IPS DF 6.9 (cell line): ENCODE data around the gene TIGIT.

Experiments used
- DNase-seq: peaks from one replicate; pipeline ENCODE4 v3.0.0-alpha.2; 2013; ENCODE audit warnings: low read depth, low spot score
- H3K27ac ChIP-seq: one replicate; pipeline ENCODE4 v1.5.1; 2013; ENCODE audit warnings: low read length, control low read depth
- H3K27me3 ChIP-seq: 2 replicates; pipeline ENCODE4 v1.6.1; 2013; ENCODE audit warnings: mild to moderate bottlenecking, low read length; ENCODE audit not compliant: control insufficient read depth, insufficient read depth
- H3K36me3 ChIP-seq: 2 replicates; pipeline ENCODE4 v1.6.1; 2013; ENCODE audit warnings: low read length; ENCODE audit not compliant: control insufficient read depth, insufficient read depth
- H3K4me1 ChIP-seq: 2 replicates; pipeline ENCODE4 v1.6.1; 2013; ENCODE audit warnings: low read length; ENCODE audit not compliant: control insufficient read depth, insufficient read depth
- H3K4me3 ChIP-seq: 2 replicates; pipeline ENCODE4 v1.5.1; 2013; ENCODE audit warnings: mild to moderate bottlenecking, low read length
- H3K9me3 ChIP-seq: 2 replicates; pipeline ENCODE4 v1.6.1; 2013; ENCODE audit warnings: low read length, inconsistent platforms; ENCODE audit not compliant: control insufficient read depth, insufficient read depth
- WGBS: extraction: QIAGEN DNeasy Blood & Tissue Kit; methylation state at CpG from one replicate; pipeline ENCODE4 v1.1.7; 2013; ENCODE audit warnings: mixed read lengths, missing lambda C conversion rate; ENCODE audit not compliant: insufficient read length, insufficient coverage; 5-methylcytosine and 5-hydroxymethylcytosine counted together

The TIGIT gene

GRCh38 chr3:114286266-114286665 is 7.6 kb upstream of the TIGIT start:
- no CpG with 5 or more reads among the region's 2 CpGs for WGBS
- H3K27ac ChIP-seq: no peak overlapping the region

GRCh38 chr3:114290911-114291901 is 2.6 kb upstream of the TIGIT start:
- DNase-seq: peak; percentile 91
- WGBS: no CpG with 5 or more reads among the region's 23 CpGs
- no peak overlapping the region for H3K4me3 ChIP-seq
- H3K27ac ChIP-seq: no peak overlapping the region
- H3K36me3 ChIP-seq: no peaks in the 10 kb centered on the region
- no peaks in the 10 kb centered on the region for H3K27me3 ChIP-seq
- H3K9me3 ChIP-seq: no peaks in the 10 kb centered on the region
- H3K4me1 ChIP-seq: 0 out of 2 replicates have a peak, but pooled peaks cover 4% of the 10 kb centered on the region

More at GRCh38 chr3:114286266-114286665, 7.6 kb upstream of the TIGIT start:
- H3K27me3 ChIP-seq: no peaks in the 10 kb centered on the region
- no peaks in the 10 kb centered on the region for H3K9me3 ChIP-seq
- H3K4me3 ChIP-seq: no peak overlapping the region
- H3K4me1 ChIP-seq: 0 out of 2 replicates have a peak, but pooled peaks cover 3% of the 10 kb centered on the region
- no peaks in the 10 kb centered on the region for H3K36me3 ChIP-seq
- DNase-seq: no peak

DNA sequence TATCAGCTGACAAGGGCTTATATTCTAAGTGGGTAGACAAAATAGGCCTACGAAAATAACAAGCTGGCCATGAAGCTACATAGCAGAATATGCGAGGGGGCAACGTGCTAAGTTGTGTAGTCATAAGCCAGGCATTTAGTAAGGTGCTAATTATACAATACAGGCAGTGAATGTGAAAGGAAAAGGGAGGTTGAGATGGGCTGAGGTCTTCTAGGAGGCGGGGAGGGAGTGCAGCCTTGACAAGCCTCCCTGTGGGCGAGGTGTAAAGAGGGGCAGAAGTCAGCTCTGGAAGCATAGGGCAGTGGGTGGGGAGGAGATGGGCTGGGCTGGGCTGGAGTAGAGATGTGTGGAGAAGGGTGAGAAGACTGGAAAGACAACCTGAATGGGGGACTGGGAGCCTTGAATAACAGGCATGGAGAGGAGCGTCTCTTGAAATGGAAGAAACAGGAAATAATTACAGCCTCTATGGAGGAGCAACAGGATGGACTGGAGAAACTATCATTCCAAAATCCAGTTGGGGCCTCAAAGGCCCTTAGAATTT is 1.2 kb downstream of the TIGIT start:
- no peaks in the 10 kb centered on the region for H3K27me3 ChIP-seq
- H3K4me1 ChIP-seq: 0 out of 2 replicates have a peak, but pooled peaks cover 4% of the 10 kb centered on the region
- H3K36me3 ChIP-seq: no peaks in the 10 kb centered on the region
- no peak overlapping the region for H3K27ac ChIP-seq
- no peak overlapping the region for H3K4me3 ChIP-seq
- H3K9me3 ChIP-seq: no peaks in the 10 kb centered on the region
- DNase-seq: no peak
- no CpG with 5 or more reads among the region's 6 CpGs for WGBS

- Histone ChIP-seq H3K9me3 (no peaks in the 10 kb centered on the region), H3K4me1 (0 out of 2 replicates have a peak, but pooled peaks cover 4% of the 10 kb centered on the region), H3K27ac (no peak overlapping the region), H3K4me3 (no peak overlapping the region), H3K36me3 (no peaks in the 10 kb centered on the region), H3K27me3 (no peaks in the 10 kb centered on the region)
- no CpG with 5 or more reads among the region's 2 CpGs for WGBS
- DNase-seq: no peak
These were observed 2.1 kb downstream of the TIGIT start for GRCh38 chr3:114295946-114296345.

DNA sequence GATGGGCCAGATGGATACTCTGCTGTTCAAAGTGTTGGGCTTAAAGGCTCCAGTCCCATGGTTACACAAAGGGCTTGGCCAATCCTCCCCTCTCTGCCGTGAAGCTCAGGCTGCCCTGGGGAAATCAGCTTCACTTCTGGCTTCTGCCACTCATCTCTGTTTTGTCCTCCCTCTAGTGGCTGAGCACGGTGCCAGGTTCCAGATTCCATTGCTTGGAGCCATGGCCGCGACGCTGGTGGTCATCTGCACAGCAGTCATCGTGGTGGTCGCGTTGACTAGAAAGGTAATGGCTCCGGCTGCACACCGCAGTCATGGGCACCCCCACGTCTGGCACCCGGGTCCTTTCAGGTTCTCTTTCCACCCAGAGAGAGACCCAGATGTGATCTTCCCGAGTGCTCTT is 5.6 kb downstream of the TIGIT start:
- peak; percentile 18 for DNase-seq
- no CpG with 5 or more reads among the region's 13 CpGs for WGBS
- no peak overlapping the region for H3K27ac ChIP-seq
- no peaks in the 10 kb centered on the region for H3K27me3 ChIP-seq
- no peaks in the 10 kb centered on the region for H3K36me3 ChIP-seq
- H3K4me1 ChIP-seq: no peaks in the 10 kb centered on the region
- H3K4me3 ChIP-seq: no peak overlapping the region
- H3K9me3 ChIP-seq: no peaks in the 10 kb centered on the region

GRCh38 chr3:114299941-114300624 is 6.3 kb downstream of the TIGIT start:
- Histone ChIP-seq H3K27ac (no peak overlapping the region), H3K9me3 (no peaks in the 10 kb centered on the region), H3K36me3 (no peaks in the 10 kb centered on the region), H3K4me3 (no peak overlapping the region), H3K27me3 (no peaks in the 10 kb centered on the region), H3K4me1 (no peaks in the 10 kb centered on the region)
- no CpG with 5 or more reads among the region's 5 CpGs for WGBS
- DNase-seq: no peak

GRCh38 chr3:114307222-114307830 is 13.5 kb downstream of the TIGIT start:
- H3K4me3 ChIP-seq: no peak overlapping the region
- H3K27me3 ChIP-seq: no peaks in the 10 kb centered on the region
- WGBS: no CpG with 5 or more reads among the region's 8 CpGs
- no peaks in the 10 kb centered on the region for H3K36me3 ChIP-seq
- H3K9me3 ChIP-seq: no peaks in the 10 kb centered on the region
- no peak overlapping the region for H3K27ac ChIP-seq
- no peak for DNase-seq
- no peaks in the 10 kb centered on the region for H3K4me1 ChIP-seq

- Histone ChIP-seq H3K27ac (no peak overlapping the region), H3K36me3 (no peaks in the 10 kb centered on the region), H3K4me3 (no peak overlapping the region), H3K27me3 (no peaks in the 10 kb centered on the region), H3K4me1 (no peaks in the 10 kb centered on the region), H3K9me3 (no peaks in the 10 kb centered on the region)
- no peak for DNase-seq
- WGBS: no CpG with 5 or more reads among the region's 3 CpGs
These were observed 14.0 kb downstream of the TIGIT start for GRCh38 chr3:114307832-114308231.

DNA sequence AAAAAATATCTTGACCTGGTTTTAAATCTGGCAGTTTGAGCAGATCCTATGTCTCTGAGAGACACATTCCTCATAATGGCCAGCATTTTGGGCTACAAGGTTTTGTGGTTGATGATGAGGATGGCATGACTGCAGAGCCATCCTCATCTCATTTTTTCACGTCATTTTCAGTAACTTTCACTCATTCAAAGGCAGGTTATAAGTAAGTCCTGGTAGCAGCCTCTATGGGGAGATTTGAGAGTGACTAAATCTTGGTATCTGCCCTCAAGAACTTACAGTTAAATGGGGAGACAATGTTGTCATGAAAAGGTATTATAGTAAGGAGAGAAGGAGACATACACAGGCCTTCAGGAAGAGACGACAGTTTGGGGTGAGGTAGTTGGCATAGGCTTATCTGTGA is 14.5 kb downstream of the TIGIT start:
- H3K4me3 ChIP-seq: no peak overlapping the region
- DNase-seq: no peak
- H3K27me3 ChIP-seq: no peaks in the 10 kb centered on the region
- no peaks in the 10 kb centered on the region for H3K36me3 ChIP-seq
- no peak overlapping the region for H3K27ac ChIP-seq
- H3K9me3 ChIP-seq: no peaks in the 10 kb centered on the region
- H3K4me1 ChIP-seq: no peaks in the 10 kb centered on the region
- WGBS: no CpG with 5 or more reads among the region's 2 CpGs

DNA sequence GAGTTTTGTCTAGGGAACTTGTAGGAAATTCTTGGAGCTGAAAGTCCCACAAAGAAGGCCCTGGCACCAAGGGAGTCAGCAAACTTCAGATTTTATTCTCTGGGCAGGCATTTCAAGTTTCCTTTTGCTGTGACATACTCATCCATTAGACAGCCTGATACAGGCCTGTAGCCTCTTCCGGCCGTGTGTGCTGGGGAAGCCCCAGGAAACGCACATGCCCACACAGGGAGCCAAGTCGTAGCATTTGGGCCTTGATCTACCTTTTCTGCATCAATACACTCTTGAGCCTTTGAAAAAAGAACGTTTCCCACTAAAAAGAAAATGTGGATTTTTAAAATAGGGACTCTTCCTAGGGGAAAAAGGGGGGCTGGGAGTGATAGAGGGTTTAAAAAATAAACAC is 15.0 kb downstream of the TIGIT start:
- Histone ChIP-seq H3K27me3 (no peaks in the 10 kb centered on the region), H3K4me1 (no peaks in the 10 kb centered on the region), H3K9me3 (no peaks in the 10 kb centered on the region), H3K27ac (no peak overlapping the region), H3K4me3 (no peak overlapping the region), H3K36me3 (no peaks in the 10 kb centered on the region)
- DNase-seq: no peak
- no CpG with 5 or more reads among the region's 5 CpGs for WGBS
